NCI-H2029 treated with DMSO at 0.1 percent for 48 hours (cell line): Measurements from ENCODE around the gene HCST.
"Not testable (repeated sequence)": the region's sequence is repeated elsewhere in the genome, so short reads cannot be mapped to it uniquely, and the experiment has no call there.

ENCODE experiments used
- DNase-seq: peaks from one replicate; lab custom pipeline; 2025; lab: John Stamatoyannopoulos, UW

The HCST gene

DNA sequence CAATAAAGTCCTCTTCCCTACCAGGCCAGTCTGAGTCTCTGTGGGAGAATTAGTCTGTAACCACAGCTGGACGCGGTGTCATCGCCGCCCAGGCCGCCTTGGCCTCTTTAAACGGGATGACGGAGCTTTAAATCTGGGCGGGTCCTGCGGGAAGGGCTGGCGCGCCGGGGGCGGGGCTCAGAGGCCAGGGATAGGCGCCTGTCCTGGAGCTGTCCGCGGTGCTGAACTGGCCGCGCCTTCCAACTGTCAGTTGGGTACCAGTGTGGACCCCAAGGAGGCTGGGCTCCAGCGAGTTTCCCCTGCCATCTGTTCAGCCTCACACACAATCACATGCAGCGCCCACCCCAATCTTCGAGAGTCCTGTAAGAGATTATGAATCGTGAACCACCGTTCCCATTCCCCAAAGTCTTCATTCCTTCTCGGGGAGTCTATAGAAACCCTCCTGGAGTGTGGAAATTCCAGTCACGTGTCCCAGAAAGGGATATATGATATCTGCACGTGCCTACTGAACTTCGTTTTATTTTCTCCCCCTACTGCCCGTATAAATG is 22.5 kb upstream of the HCST start:
- peak; percentile 69 for DNase-seq

GRCh38 chr19:35882114-35882832 is 20.1 kb upstream of the HCST start:
- peak; percentile 71 for DNase-seq

DNA sequence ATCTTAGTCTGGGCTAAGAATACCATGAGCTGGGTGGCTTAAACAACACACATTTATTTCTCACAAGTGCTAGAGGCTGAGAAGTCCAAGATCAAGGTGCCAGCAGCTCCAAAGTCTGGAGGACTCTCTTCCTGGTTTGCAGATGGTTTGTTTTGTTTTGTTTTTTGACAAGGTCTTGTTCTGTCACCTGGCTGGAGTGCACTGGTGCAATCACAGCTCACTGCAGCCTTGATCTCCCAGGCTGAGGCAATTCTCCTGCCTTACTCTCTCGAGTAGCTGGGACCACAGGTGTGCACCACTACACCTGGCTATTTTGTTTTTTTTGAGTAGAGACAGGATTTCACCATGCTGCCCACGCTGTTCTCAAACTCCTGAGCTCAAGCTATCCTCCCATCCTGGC is 18.4 kb upstream of the HCST start:
- no peak for DNase-seq

DNA sequence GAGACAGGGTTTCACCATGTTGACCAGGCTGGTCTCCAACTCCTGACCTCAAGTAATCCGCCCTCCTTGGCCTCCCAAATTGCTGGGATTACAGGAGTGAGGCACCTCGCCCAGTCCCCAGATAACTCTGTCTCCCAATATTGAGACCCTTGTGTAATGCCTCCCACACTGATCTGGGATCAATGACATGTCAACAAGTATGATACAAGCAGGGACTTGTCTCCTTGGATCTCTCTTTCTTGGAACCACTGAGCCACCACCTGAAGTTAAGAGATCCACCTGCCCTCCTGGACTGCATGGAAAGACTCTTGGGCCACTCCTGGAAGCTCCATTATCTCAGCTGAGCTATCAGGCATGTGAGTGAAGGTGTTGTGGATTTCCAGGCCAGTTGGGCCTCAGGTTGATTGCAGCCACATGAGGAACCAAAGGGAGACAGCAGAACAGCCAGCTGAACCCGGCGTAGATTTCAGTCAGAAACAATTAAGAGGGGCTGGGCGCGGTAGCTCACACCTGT is 17.0 kb upstream of the HCST start:
- no peak for DNase-seq

GRCh38 chr19:35885904-35886303 is 16.4 kb upstream of the HCST start:
- DNase-seq, result no peak

DNA sequence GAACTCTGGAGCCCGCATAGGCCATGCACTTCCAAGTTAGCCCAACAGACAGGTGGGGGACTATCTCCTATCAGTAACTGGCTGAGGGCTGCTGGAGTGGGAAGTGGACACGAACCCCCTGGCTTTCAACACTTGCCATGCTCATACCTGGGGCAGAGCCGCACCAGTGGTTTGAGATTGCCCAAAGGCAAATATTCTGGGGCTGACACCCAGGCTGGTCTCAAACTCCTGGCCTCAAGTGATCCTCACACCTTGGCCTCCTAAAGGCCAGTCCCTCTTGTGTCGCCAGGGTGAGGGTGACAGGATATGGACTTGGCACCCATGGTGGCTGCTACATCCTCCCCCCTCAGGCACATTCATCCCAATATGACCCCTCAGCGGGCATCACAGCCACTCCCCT is 15.1 kb upstream of the HCST start:
- no peak for DNase-seq

- DNase-seq, result no peak
Observed at GRCh38 chr19:35888398-35888797, 13.9 kb upstream of the HCST start.

GRCh38 chr19:35889370-35890112 is 12.8 kb upstream of the HCST start:
- no peak for DNase-seq

- no peak for DNase-seq
Observed at GRCh38 chr19:35890113-35890650, 12.1 kb upstream of the HCST start.

- DNase-seq, result not testable (repeated sequence)
Observed at GRCh38 chr19:35891819-35892218, 10.5 kb upstream of the HCST start.

- no peak for DNase-seq
Observed at GRCh38 chr19:35894342-35894741, 8.0 kb upstream of the HCST start.

- DNase-seq, result no peak
Observed at GRCh38 chr19:35895911-35896642, 6.3 kb upstream of the HCST start.

DNA sequence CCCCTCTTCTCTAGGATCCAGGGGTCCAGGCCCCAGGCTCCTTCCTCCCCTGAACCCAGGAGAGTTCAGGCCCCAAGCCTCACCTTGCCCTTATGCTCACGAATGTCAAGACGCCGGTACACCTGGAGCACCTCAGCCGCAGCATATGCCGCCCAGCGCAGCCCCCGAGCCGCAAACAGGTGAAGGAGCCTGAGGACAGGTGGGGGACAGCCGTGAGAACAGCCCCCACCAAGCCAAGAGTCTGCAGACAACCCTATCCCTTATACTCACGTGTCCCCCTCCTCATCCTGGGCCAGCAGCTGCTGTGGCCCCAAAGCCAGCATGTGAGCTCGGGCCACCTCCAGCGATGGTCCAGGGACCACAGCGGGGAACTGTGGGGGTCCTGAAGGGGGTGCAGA is 5.7 kb upstream of the HCST start:
- DNase-seq, result no peak

DNA sequence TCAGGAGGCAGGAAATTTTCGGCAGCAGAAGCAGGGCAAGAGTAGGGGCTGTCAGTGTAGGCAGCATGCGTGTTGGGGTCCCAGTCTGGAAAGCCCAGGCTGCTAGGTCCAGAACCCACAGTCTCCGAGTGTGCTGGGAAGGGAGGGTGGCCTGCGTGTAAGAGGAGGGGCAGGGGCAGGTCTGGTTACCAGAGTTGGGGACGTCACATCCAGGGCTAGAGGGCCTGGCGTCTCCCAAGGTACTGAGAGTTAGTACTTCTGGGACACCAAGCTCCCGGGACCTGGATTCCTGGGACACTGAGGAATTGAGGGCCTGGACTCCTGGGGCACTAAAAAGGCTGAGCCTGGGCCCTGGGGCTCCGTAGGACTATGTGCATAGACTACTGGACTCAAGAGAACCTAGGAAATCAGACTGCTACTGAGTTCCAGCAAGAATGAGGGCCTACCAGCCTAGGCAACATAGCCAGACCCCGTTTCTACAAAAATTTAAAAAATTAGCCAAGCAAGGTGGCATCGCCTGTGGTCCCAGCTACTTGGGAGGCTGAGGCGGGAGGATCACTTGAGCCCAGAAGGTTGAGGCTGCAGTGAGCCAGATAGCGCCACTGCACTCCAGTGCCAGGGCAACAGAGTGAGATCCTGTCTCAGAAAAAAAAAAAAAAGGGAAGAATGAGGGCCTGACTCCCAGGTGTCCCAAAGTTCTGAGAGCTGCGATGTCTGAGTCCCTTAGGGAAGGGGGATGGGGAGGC is 4.5 kb upstream of the HCST start:
- DNase-seq, result no peak

- DNase-seq, result no peak
Observed at GRCh38 chr19:35898499-35898809, 3.9 kb upstream of the HCST start.

GRCh38 chr19:35899547-35900214 is 2.6 kb upstream of the HCST start:
- peak; percentile 12 for DNase-seq

GRCh38 chr19:35901055-35901644 is 1.2 kb upstream of the HCST start:
- no peak for DNase-seq

GRCh38 chr19:35902870-35903475 is 644 bp downstream of the HCST start:
- no peak for DNase-seq

DNA sequence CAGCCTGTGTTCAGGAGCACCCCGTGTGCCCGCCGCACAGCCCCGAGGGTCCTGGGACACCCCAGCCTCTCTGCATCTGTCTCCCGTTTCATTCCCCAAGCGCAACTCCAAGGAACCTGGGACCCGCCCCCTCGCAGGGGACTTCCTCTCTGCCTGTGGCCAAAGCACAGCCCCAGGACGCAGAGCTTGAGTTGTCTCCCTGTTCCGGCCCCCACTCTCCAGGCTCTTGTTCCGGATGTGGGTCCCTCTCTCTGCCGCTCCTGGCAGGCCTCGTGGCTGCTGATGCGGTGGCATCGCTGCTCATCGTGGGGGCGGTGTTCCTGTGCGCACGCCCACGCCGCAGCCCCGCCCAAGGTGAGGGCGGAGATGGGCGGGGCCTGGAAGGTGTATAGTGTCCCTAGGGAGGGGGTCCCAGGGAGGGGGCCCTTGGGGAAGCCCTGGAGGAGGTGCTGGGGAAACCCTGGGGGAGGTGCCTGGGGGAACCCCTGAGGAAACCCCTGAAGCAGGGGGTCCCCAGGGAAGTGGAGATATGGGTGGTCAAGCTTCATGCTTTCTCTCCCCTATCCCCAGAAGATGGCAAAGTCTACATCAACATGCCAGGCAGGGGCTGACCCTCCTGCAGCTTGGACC is 1.3 kb downstream of the HCST start:
- peak; percentile 3 for DNase-seq
